H1 (cell line): ENCODE data around the gene NOC2L. TPM values are rescaled to one million over a fixed set of nuclear protein-coding genes. Genes with fewer than 3 reads are reported as not detected.

Experiments used
- BACH1 ChIP-seq: IDR thresholded peaks from 2 replicates; pipeline ENCODE4 v1.6.1; 2012; ENCODE audit warnings: low read length, improper control_type of control experiment
- CHD7 ChIP-seq: fragments of 300-600 bp; sonication (generic); IDR thresholded peaks from 2 replicates; pipeline ENCODE4 v1.7.1; 2012; ENCODE audit warnings: low read length, moderate library complexity, mild to moderate bottlenecking, inconsistent platforms; ENCODE audit not compliant: insufficient replicate concordance
- KDM1A ChIP-seq: fragments of 200-600, 300-600 bp; sonication (generic); IDR thresholded peaks from 2 replicates; pipeline ENCODE4 v1.7.1; 2016; ENCODE audit warnings: mild to moderate bottlenecking, low read length, borderline replicate concordance
- polyA plus RNA-seq, 7 experiments: library from polyadenylated mRNA; depleted of rRNA in 3 of 7; stranded (reverse) in 5 of 7; unstranded in 2 of 7; fragments of >200 nt in 5 of 7; fragments of 200-250 nt in 2 of 7; gene quantifications; 1 replicate in 5 of 7; 2 replicates in 1 of 7; 4 replicates in 1 of 7; pipeline versions ENCODE4 v1.2.1 to v1.2.3, GENCODE V29; 2011 to 2013; ENCODE audit warnings: missing spikeins in 2 of 7, mixed read lengths in 2 of 7
- total RNA-seq: library from RNA; stranded (reverse); fragmentation: NEBNext Ultra II Directional; extraction: Animal tissue kit (Norgen Biotek cat#: 25700); gene quantifications from 2 replicates; pipeline ENCODE4 v1.2.1, GENCODE V29; 2021

Gene NOC2L
- total and polyA plus RNA-seq, 2 of the 8 experiments (the other 6 are each of a cell fraction or from before 2014, with no cell fraction given): 74.7 to 130 TPM

GRCh38 chr1:916173-917075, 42.6 kb downstream of the NOC2L start (continued):
- TF ChIP-seq CHD7 (no peak), KDM1A (no peak), BACH1 (no peak)
